HG03045 (cell line): ENCODE data around the gene ABCC3.

Experiments used
- ATAC-seq: cut with Tn5 transposase; IDR thresholded peaks from one replicate; pipeline ENCODE4 v1.9.1; 2021; ENCODE audit warnings: mild to moderate bottlenecking, moderate library complexity; ENCODE audit not compliant: unreplicated experiment

The ABCC3 gene

DNA sequence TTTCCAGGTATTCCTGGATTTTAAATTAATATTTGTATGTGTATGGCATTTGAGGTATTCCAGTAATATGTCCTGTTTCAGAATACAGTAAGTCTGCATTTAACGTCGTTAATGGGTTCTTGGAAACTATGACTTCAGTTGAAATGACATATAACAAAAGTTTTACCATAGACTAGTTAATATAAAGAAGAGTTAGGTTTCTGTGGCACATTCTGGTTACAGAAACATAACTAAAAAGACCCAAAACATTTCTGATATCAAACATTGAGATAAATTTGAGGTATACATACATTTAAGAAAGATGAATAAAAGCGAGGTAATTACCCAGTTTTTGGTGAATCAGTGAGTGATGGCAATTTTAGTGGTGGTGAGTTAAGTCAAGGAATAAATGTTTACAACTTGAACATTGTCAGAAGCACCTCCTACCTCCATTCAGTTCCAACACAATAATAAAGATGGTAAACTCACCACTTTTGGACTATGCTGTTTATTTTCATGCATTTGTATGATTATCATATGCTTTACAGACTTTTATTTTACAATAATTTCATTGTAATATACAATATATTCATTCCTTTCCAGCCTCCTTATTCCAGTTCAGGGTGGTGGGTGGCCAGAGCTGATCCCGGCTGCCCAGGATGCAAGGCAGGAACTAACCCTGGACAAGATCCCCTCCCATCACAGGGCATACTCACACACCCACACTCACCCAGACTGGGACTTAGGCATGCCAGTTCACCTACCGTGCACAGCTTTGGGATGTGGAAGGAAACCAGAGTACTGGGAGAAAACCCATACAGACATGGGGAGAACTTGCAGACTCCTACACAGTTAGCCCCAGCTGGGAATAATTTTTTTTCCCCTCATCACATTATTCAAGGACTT is 94.4 kb downstream of the ABCC3 start:
- no peak for ATAC-seq

DNA sequence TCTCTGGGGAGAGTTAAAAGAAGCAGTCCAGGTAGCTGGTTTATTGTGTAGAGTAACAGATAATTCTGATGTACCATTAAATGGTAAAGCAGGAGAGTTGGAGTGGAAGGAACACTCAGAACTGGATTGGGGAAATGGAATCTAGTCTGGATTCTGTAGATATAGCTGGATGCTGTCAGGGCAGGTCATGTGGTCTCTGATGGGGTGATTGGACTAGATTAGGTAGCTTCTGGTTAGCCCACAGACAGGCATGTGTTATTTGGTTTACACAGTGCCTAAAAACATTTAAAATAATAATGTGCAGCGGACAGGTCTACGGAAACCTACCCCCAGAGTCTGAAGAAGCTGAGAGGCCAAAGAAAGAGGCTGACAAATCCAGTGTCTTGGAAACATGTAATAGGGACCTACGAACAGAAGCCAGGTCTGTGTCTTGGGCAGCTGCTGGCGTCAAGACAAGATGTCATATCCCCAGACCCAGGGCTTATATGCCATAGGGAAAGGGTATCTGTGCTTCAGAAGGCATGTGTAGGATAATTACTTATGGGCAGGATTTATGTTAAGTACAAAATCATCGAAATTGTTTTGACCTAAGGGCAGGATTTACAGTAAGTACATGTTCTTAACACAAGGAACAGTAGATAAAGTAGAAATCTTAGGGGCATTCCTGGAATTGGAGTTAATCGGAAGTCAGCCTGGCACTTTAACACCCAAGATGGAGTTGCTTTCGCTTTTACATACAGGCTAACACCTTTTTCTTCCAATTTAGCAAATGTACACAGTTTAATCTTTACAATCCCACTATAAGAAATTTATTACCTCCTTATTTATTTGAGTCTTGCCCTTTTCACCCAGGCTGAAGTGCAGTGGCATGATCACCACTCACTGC is 97.1 kb downstream of the ABCC3 start:
- ATAC-seq: no peak

DNA sequence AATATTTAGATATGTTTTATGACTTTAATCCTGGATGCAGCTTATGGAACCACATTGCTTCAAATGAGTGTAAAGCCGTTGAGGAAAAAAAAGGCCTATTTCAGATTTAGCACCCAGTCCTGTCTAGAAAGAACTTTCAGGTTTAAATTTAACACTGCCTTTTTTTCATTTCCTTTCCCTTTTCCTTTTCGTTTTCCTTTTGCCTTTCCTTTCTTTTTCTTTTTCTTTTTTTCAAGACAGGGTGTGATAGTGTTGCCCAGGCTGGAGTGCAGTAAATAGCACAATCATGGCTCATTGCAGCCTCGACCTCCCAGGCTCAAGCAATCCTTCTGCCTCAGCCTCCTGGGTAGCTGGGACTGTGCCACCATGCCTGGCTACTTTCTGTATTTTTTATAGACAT is 100.6 kb downstream of the ABCC3 start:
- ATAC-seq: no peak

DNA sequence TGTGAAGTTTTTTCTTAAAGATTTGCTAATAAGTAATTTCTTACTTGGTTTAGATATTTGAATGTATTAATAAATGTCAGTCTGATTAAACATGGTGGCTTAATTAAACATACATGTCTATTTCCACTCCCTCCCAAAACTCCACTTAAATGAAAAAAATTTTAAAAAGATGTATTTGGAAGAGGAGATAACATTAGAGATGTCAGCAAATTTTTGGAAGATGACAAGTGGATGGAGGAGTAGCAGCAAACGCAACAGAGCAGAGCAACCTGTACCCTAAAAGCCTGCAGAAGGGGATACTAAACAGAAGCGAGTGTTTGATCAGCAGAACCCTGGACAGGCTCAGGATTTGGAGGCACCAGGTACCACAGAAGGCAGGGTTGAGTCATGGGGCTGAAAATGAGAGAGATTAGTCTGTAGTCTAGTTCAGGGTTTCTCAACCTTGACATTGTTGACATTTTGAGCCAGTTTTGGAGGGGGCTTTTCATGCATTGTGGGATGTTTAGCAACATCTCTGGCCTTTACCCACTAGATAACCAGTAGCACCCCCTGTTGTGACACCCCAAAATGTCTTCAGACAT is 102.5 kb downstream of the ABCC3 start:
- no peak for ATAC-seq

DNA sequence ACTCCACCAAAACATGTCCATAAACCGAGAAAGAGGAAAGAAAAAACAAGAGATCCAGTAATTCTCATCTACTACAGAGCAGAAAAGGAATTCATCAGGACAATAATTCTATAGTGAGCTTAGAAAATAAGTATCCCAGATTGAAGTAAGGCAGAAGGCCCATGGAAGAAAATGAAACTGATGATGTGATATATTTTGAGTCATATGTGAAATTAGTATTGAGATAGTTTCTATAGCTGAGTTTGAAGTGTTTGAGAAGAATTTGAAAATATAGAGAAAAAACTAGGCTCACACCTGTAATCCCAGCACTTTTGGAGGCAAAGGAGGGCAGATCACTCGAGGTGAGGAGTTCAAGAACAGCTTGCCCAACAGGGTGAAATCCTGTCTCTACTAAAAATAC is 104.4 kb downstream of the ABCC3 start:
- no peak for ATAC-seq
